Neural cell (in vitro differentiated cells): ENCODE results near the gene PEG3. TPM values are rescaled to one million over a fixed set of nuclear protein-coding genes. Genes with fewer than 3 reads are reported as not detected.

Experiments
- H2AFZ ChIP-seq: fragments of 200-600, 300-800 bp; sonication (generic), shearing (Covaris generic); 2 replicates; pipeline ENCODE4 v1.6.0; 2014; ENCODE audit warnings: low read depth, mild to moderate bottlenecking, antibody characterized with exemption, low read length, moderate library complexity
- H3F3A ChIP-seq: fragments of 200-600 bp; shearing (Covaris generic); 2 replicates; pipeline ENCODE4 v1.6.1; 2016; ENCODE audit warnings: mild to moderate bottlenecking, moderate library complexity, mixed read lengths, antibody characterized with exemption, low read length; ENCODE audit not compliant: insufficient read depth, poor library complexity, severe bottlenecking
- H3K27ac ChIP-seq: fragments of 200-600, 300-800 bp; sonication (generic), shearing (Covaris generic); 2 replicates; pipeline ENCODE4 v1.5.1; 2014; ENCODE audit warnings: mild to moderate bottlenecking, low read length, moderate library complexity
- H3K27me3 ChIP-seq: fragments of 300-800, 200-600 bp; sonication (generic), shearing (Covaris generic); 2 replicates; pipeline ENCODE4 v1.6.0; 2014; ENCODE audit warnings: mild to moderate bottlenecking, low read depth, low read length, moderate library complexity; ENCODE audit not compliant: insufficient read depth
- H3K36me3 ChIP-seq: fragments of 300-800, 200-600 bp; sonication (generic), shearing (Covaris generic); 2 replicates; pipeline ENCODE4 v1.5.1; 2014; ENCODE audit warnings: mild to moderate bottlenecking, antibody characterized with exemption, low read length, moderate library complexity; ENCODE audit not compliant: insufficient read depth
- H3K4me2 ChIP-seq: fragments of 300-800, 200-600 bp; sonication (generic), shearing (Covaris generic); 2 replicates; pipeline ENCODE4 v1.6.0; 2014; ENCODE audit warnings: mild to moderate bottlenecking, low read length
- H3K4me3 ChIP-seq: fragments of 300-800, 200-600 bp; sonication (generic), shearing (Covaris generic); 2 replicates; pipeline ENCODE4 v1.5.1; 2014; ENCODE audit warnings: mild to moderate bottlenecking, low read length, moderate library complexity
- H3K79me2 ChIP-seq: fragments of 200-600 bp; shearing (Covaris generic); replicated peaks from 2 replicates; pipeline ENCODE4 v1.6.0; 2014; ENCODE audit warnings: mild to moderate bottlenecking, low read length, moderate library complexity; ENCODE audit not compliant: insufficient read depth
- H3K9ac ChIP-seq: fragments of 300-800, 200-600 bp; sonication (generic), shearing (Covaris generic); 2 replicates; pipeline ENCODE4 v1.6.1; 2016; ENCODE audit warnings: mild to moderate bottlenecking, low read length, mixed read lengths
- H3K9me2 ChIP-seq: fragments of 200-600 bp; shearing (Covaris generic); 2 replicates; pipeline ENCODE4 v1.6.1; 2016; ENCODE audit warnings: mild to moderate bottlenecking, low read length, mixed read lengths; ENCODE audit not compliant: insufficient read depth
- H3K9me3 ChIP-seq: fragments of 200-600, 300-800 bp; sonication (generic), shearing (Covaris generic); 2 replicates; pipeline ENCODE4 v1.6.1; 2016; ENCODE audit warnings: mild to moderate bottlenecking, mixed run types, low read length, moderate library complexity, mixed read lengths
- H4K20me1 ChIP-seq: fragments of 200-600 bp; shearing (Covaris generic); 2 replicates; pipeline ENCODE4 v1.6.1; 2016; ENCODE audit warnings: mild to moderate bottlenecking, mixed run types; ENCODE audit not compliant: insufficient read depth
- CTCF ChIP-seq: fragments of 450-650 bp; IDR thresholded peaks from 2 replicates; pipeline ENCODE4 v1.5.1; 2014; ENCODE audit warnings: antibody characterized with exemption, mild to moderate bottlenecking, moderate library complexity; ENCODE audit not compliant: poor library complexity, severe bottlenecking
- EP300 ChIP-seq: fragments of 450-650 bp; conservative IDR thresholded peaks from 2 replicates; pipeline ENCODE4 v1.6.1; 2014; ENCODE audit warnings: antibody characterized with exemption, mild to moderate bottlenecking, moderate library complexity; ENCODE audit not compliant: poor library complexity, severe bottlenecking
- EZH2 ChIP-seq: fragments of 200-600, 300-800 bp; shearing (Covaris generic), sonication (generic); IDR thresholded peaks from 2 replicates; pipeline ENCODE4 v1.6.1; 2014; ENCODE audit warnings: antibody characterized with exemption, low read length, borderline replicate concordance, mild to moderate bottlenecking; ENCODE audit not compliant: insufficient read depth, poor library complexity, severe bottlenecking
- MXI1 ChIP-seq: fragments of 450-650 bp; conservative IDR thresholded peaks from 2 replicates; pipeline ENCODE4 v1.6.1; 2014; ENCODE audit warnings: antibody characterized with exemption, mild to moderate bottlenecking; ENCODE audit not compliant: poor library complexity, severe bottlenecking
- POLR2AphosphoS5 ChIP-seq: IDR thresholded peaks from 2 replicates; pipeline ENCODE4 v1.6.1; 2012
- RAD21 ChIP-seq: fragments of 450-650 bp; conservative IDR thresholded peaks from 2 replicates; pipeline ENCODE4 v1.6.1; 2014; ENCODE audit warnings: antibody characterized with exemption, mild to moderate bottlenecking, moderate library complexity
- REST ChIP-seq: IDR thresholded peaks from 2 replicates; pipeline ENCODE4 v1.6.1; 2012; ENCODE audit warnings: borderline replicate concordance
- SMC3 ChIP-seq: fragments of 450-650 bp; conservative IDR thresholded peaks from 2 replicates; pipeline ENCODE4 v1.6.1; 2014; ENCODE audit warnings: antibody characterized with exemption, mild to moderate bottlenecking, moderate library complexity; ENCODE audit not compliant: poor library complexity
- TAF1 ChIP-seq: IDR thresholded peaks from 2 replicates; pipeline ENCODE4 v1.6.1; 2012; ENCODE audit warnings: low read depth
- polyA plus RNA-seq: library from polyadenylated mRNA; depleted of rRNA; stranded (reverse); fragments of >200 nt; gene quantifications from 2 replicates; pipeline ENCODE4 v1.2.3, GENCODE V29; 2014

PEG3 gene
- polyA plus RNA-seq, 1 donor from 2014 or later = 0.06 TPM

- no peak overlapping the region for H2AFZ ChIP-seq
- H3K36me3 ChIP-seq = no peaks in the 10 kb centered on the region
- H3K9me2 ChIP-seq = no peaks in the 10 kb centered on the region
- no peak overlapping the region for H3K9ac ChIP-seq
- H3K27me3 ChIP-seq = no peaks in the 10 kb centered on the region
- H3F3A ChIP-seq = no peaks in the 10 kb centered on the region
- no peak overlapping the region for H3K27ac ChIP-seq
- TF ChIP-seq EZH2 = no peak
- TF ChIP-seq SMC3 = no peak
- no peak for TF ChIP-seq EP300
- no peak for TF ChIP-seq CTCF
- TF ChIP-seq REST = no peak
- no peak for TF ChIP-seq MXI1
- no peak for TF ChIP-seq RAD21
- TF ChIP-seq POLR2AphosphoS5 = no peak
- TF ChIP-seq TAF1 = no peak
- no peaks in the 10 kb centered on the region for H3K79me2 ChIP-seq
- no peak overlapping the region for H3K4me3 ChIP-seq
- no peak overlapping the region for H3K4me2 ChIP-seq
- H4K20me1 ChIP-seq = no peaks in the 10 kb centered on the region
- H3K9me3 ChIP-seq = peaks cover 19% of the 10 kb centered on the region
These were observed 17.1 kb downstream of the PEG3 start for GRCh38 chr19:56823417-56823816.

- H3K27me3 ChIP-seq = no peaks in the 10 kb centered on the region
- no peak overlapping the region for H3K4me2 ChIP-seq
- no peaks in the 10 kb centered on the region for H4K20me1 ChIP-seq
- H3K36me3 ChIP-seq = no peaks in the 10 kb centered on the region
- no peak for TF ChIP-seq EP300
- no peak for TF ChIP-seq SMC3
- TF ChIP-seq POLR2AphosphoS5 = no peak
- TF ChIP-seq EZH2 = no peak
- no peak for TF ChIP-seq CTCF
- TF ChIP-seq MXI1 = no peak
- TF ChIP-seq TAF1 = no peak
- no peak for TF ChIP-seq REST
- no peak for TF ChIP-seq RAD21
- no peak overlapping the region for H3K4me3 ChIP-seq
- H3K79me2 ChIP-seq = no peaks in the 10 kb centered on the region
- H2AFZ ChIP-seq = no peak overlapping the region
- no peak overlapping the region for H3K9ac ChIP-seq
- H3K27ac ChIP-seq = no peak overlapping the region
- no peaks in the 10 kb centered on the region for H3K9me2 ChIP-seq
- no peaks in the 10 kb centered on the region for H3F3A ChIP-seq
- peaks cover 14% of the 10 kb centered on the region for H3K9me3 ChIP-seq
These were observed 17.8 kb downstream of the PEG3 start for GRCh38 chr19:56822755-56823154.
